ENCODE data around the gene RREB1. TPM values are rescaled to one million over a fixed set of nuclear protein-coding genes. Genes with fewer than 3 reads are reported as not detected.

RREB1 gene
- total RNA-seq, 1 donor from 2014 or later = 36.2 TPM

DNA sequence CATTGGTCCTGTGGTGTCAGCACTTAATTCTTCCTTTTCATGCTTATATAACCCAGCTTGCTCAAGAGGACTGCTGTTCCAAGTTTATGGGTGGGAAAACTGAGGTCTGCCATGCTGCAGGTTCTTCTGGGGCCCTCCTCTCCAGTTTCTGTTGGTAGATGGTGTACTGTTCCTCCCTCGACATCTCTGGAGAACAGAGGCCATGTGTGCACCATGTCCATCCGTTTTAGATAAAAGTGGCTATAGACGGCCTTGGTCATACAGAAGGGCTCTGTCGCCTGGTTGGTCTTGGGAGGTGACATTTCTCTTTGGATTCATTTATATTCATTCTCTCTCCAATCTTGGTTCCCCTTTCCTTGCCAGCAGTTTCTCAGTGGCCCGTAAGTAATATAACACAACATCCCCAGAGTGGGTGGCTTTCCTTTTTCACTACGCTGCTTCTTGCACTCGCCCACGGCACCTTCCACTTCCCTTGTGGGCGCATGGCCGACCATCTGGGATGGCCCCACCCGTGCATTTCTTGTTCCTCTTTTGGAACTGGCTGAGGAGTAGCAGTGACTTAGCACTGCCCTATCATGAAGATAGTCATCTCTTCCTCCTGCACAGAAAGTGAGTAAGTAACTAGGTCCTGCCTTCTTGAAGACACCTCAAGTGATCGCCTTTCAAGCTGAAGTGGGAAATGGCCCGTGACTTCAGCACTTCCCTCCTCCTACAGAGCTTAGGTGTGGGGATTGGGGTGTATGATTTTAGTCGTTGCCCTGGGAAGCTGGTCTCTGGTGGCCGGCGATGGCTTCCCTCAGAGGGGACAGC, 94.2 kb downstream of the RREB1 start:
- ATAC-seq = peak; percentile 81
- DNase-seq = peak; percentile 72
- intact Hi-C loops (cut with micrococcal nuclease) = no loop called here

GRCh38 chr6:7202950-7203349, 95.2 kb downstream of the RREB1 start:
- DNase-seq = no peak
- no peak for ATAC-seq
- intact Hi-C loops (cut with micrococcal nuclease) = no loop called here

GRCh38 chr6:7203939-7204338, 96.2 kb downstream of the RREB1 start:
- intact Hi-C loops (cut with micrococcal nuclease) = no loop called here
- no peak for DNase-seq
- no peak for ATAC-seq

GRCh38 chr6:7204726-7205125, 97.0 kb downstream of the RREB1 start:
- intact Hi-C loops (cut with micrococcal nuclease) = no loop called here
- no peak for ATAC-seq
- DNase-seq = no peak

GRCh38 chr6:7207720-7208119, 100.0 kb downstream of the RREB1 start:
- DNase-seq (no peak), ATAC-seq (no peak)

GRCh38 chr6:7213416-7213815, 105.7 kb downstream of the RREB1 start:
- intact Hi-C loops (cut with micrococcal nuclease) = no loop called here
- ATAC-seq (no peak), DNase-seq (no peak)

More at GRCh38 chr6:7207720-7208119, 100.0 kb downstream of the RREB1 start:
- intact Hi-C loops (cut with micrococcal nuclease) = no loop called here

GRCh38 chr6:7214468-7214867, 106.7 kb downstream of the RREB1 start:
- ATAC-seq (peak; percentile 53), DNase-seq (peak; percentile 54)
- intact Hi-C loops (cut with micrococcal nuclease) = no loop called here

DNA sequence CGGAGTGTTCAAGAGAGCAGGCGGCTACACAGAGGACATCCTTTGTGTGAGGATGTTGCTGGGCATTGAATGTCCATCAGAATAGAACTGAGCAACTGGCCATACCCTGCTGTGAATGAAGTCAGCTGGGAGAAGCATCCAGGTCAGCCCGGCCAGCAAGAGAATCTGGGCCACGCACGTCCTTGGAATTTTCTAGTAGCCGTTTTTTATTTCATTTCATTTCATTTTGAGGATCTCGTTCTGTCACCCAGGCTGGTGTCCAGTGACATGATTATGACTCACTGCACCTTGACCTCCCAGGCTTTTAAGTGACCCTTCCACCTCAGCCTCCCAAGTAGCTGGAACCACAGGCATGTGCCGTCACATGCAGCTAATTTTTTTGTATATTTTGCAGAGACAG, 107.4 kb downstream of the RREB1 start:
- intact Hi-C loops (cut with micrococcal nuclease) = no loop called here
- ATAC-seq = no peak
- no peak for DNase-seq

DNA sequence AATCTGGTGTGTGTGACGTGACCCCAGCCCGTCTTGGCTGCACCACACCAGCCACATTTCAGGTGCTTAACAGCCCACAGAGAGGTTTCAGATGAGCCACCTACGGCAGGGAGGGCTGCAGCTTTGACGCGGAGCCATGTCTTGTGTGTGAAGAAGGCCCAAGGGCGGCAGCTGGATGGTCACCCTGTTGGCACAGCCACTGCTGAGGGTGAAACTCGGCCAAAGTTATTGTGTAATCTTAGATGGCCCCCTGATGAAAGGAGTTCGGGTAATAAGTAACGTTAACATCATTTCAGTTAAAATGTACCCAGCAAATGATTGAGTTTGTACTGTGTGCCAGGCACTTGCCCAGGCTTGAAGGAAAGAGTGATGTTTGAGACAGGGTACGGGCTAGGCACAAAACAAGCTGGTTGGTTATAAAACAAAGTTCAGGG, 108.1 kb downstream of the RREB1 start:
- ATAC-seq (no peak), DNase-seq (no peak)
- intact Hi-C loops (cut with micrococcal nuclease) = no loop called here

- intact Hi-C loops (cut with micrococcal nuclease) = no loop called here
- peak; percentile 79 for DNase-seq
Measured at GRCh38 chr6:7216941-7217621, 109.3 kb downstream of the RREB1 start.

DNA sequence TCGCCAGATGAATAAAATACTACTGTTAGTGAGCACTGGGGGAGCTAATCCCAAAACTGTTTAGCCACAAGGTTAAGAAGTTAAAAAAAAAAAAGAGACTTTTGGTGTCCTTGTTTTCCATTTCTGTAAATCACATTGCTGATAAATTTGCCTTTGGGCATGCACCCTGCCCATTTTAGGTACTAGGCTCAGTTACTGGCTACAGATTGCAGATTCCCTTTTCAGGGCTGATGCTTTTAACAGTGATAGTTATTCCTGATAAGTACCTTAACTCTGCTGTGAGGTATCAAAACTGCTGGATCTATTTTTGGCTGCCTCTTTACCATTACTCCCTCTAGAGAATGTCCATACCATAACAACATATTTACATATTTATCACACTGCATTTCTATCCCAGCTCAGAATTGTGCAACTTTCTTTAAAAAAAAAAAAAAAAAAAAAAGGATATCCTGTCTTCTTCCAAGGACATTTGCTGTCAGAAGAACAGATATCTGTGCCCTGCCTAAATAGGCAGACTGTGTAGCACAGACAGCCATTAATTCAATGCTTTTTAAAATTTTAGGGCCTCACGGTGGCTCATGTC, 110.7 kb downstream of the RREB1 start:
- DNase-seq = no peak
- intact Hi-C loops (cut with micrococcal nuclease) = no loop called here
- ATAC-seq = no peak

More at GRCh38 chr6:7216941-7217621, 109.3 kb downstream of the RREB1 start:
- peak; percentile 80 for ATAC-seq

- DNase-seq (no peak), ATAC-seq (peak; percentile 26)
- intact Hi-C loops (cut with micrococcal nuclease) = no loop called here
Measured at GRCh38 chr6:7219310-7219709, 111.5 kb downstream of the RREB1 start.

DNA sequence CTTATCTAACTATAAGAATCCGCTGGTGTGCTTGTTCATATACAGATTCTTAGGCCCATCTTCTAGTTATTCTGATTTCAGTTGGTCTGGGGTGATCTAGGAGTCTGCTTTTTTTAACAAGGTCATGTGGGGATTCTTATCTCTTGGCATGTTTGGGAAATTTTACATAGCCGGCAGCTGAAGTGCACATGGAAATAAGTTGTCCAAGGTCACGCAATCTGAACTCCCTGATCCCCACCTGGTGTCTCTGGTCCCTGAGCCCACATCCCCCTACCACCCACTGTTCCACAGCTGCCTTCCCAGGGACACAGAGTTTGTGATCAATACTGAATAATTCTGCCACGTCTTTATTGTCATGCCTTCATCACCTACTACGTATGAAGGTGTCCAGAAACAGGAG, 114.4 kb downstream of the RREB1 start:
- intact Hi-C loops (cut with micrococcal nuclease) = no loop called here
- DNase-seq (no peak), ATAC-seq (peak; percentile 4)

- DNase-seq (peak; percentile 59), ATAC-seq (peak; percentile 79)
- intact Hi-C loops (cut with micrococcal nuclease) = no loop called here
Measured at GRCh38 chr6:7224731-7225130, 117.0 kb downstream of the RREB1 start.

GRCh38 chr6:7228662-7229375, 121.1 kb downstream of the RREB1 start:
- DNase-seq (no peak), ATAC-seq (no peak)
- intact Hi-C loops (cut with micrococcal nuclease) = no loop called here

DNA sequence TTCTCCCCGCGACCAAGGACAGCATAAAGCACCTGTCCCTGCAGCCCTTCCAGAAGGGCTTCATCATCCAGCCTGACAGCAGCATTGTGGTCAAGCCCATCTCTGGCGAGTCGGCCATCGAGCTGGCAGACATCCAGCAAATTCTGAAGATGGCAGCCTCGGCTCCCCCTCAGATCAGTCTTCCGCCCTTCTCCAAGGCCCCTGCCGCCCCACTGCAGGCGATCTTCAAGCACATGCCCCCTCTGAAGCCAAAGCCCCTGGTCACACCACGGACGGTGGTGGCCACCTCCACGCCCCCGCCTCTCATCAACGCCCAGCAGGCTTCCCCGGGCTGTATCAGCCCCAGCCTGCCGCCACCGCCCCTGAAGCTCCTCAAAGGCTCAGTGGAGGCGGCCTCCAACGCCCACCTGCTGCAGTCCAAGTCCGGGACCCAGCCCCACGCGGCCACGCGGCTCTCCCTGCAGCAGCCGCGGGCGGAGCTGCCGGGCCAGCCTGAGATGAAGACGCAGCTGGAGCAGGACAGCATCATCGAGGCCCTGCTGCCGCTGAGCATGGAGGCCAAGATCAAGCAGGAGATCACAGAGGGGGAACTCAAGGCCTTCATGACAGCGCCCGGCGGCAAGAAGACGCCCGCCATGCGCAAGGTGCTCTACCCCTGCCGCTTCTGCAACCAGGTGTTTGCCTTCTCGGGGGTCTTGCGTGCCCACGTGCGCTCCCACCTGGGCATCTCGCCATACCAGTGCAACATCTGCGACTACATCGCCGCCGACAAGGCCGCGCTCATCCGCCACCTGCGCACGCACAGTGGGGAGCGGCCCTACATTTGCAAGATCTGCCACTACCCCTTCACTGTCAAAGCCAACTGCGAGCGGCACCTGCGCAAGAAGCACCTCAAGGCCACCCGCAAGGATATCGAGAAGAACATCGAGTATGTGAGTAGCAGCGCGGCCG, 121.9 kb downstream of the RREB1 start:
- no peak for ATAC-seq
- no peak for DNase-seq
- intact Hi-C loops (cut with micrococcal nuclease) = no loop called here

GRCh38 chr6:7230327-7230691, 122.5 kb downstream of the RREB1 start:
- no peak for ATAC-seq
- no peak for DNase-seq
- intact Hi-C loops (cut with micrococcal nuclease) = no loop called here

- DNase-seq = no peak
- intact Hi-C loops (cut with micrococcal nuclease) = no loop called here
- no peak for ATAC-seq
Measured at GRCh38 chr6:7230956-7231713, 123.4 kb downstream of the RREB1 start.

All from left ventricle myocardium superior (tissue), 1 donor.